NCI-H69 (cell line): ENCODE results near the gene RPS6KC1.

Source experiments
- DNase-seq: peaks from one replicate; lab custom pipeline; 2025; lab: John Stamatoyannopoulos, UW

Gene RPS6KC1

DNA sequence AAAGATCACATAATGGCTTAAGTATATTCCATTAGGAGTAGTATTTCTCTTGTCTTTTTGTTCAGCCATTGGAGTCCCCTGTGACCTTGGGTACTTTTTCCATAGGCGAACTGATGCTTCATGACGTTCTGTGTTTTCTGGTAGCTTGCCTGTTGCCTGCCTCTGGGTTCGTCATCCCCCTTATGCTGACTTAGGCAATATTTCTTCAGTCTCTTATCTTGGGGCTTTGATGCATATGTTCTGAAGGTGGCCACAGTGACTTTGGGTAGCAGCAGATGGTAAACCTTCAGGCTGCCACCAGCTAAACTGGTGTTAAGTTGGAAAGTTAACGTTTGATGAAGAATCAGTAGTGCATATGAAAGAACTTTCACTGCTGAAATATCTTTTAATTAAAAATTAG is 170.2 kb downstream of the RPS6KC1 start:
- DNase-seq: no peak

DNA sequence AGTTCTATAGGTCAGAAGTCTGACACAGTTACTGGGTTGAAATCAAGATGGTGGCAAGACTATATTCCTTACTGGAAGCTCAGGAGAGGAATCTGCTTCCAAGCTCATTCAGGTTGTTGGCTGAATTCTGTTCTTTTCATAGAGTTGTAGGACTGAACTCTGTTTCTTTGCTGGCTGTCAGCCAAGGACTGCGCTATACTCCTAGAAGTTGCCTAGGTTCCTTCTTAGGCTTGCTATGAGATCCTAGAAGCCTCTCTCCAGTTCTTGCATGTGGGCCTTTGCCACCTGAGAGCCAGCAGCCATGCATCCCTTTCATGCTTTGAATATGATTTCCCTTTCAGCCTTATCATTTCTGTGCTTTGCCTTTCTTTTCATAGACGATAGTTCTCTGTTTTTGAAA is 176.4 kb downstream of the RPS6KC1 start:
- no peak for DNase-seq

- peak; percentile 98 for DNase-seq
Measured at GRCh38 chr1:213231795-213232231, 180.8 kb downstream of the RPS6KC1 start.

GRCh38 chr1:213242883-213243282 is 191.8 kb downstream of the RPS6KC1 start:
- DNase-seq: peak; percentile 34

DNA sequence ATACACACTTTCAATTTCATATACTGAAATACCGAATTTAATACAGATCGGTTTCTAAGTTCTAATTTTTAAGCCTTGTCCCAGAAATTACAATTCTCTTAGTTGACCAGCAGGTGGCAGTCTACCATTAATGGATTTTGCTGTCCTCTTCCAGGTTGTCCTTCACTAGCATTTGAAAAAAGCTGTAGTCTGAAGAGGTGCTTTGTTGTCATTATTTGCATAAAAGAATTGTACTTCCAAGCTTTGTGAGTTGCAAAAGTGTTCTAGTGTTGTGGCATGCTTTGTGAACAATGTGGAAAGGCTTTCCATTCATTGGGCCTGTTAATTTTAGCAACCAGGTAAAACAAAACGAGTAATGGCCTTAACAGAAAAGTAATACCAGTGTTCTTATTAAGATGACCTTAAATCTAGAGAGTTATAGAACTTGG is 193.6 kb downstream of the RPS6KC1 start:
- peak; percentile 78 for DNase-seq

GRCh38 chr1:213245260-213245910 is 194.3 kb downstream of the RPS6KC1 start:
- DNase-seq: peak; percentile 56

DNA sequence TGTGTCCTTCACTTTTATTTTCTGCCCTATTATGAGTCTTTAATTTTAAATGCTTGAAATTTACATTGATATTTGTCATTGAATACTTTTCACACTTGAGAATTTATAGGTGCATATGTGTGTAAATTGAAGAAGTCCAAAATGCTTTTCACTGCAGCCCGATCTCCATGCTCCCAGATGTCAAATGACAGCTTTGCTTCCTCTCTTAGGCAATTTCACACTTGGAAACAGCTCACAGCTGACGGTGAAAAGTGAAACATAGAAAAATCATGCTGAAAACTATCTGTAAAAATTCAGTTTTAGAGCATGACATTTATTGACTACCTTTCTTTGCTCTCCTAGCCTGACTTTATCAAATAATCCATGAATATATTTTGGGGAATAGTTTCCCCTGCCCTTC is 196.0 kb downstream of the RPS6KC1 start:
- no peak for DNase-seq

DNA sequence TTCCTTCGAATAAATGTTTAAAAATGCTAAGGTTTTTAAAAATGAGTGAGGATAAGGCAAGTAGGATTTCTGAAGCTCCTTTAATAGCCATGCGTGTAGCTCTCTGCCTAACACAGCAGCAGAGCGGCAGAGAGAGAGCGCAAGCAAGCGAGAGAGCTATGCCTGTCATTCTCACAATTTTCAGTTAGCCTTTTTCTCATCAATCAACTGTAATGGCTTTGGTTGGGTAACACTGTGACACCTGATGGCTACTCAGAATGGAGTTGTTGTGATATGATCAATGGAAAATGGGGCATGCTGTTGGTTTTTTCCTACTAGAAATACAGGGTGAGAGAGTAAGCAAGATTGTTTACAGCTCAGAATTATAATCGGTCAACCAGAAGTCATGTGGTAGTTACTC is 198.4 kb downstream of the RPS6KC1 start:
- no peak for DNase-seq

- DNase-seq: peak; percentile 38
Measured at GRCh38 chr1:213250041-213250440, 199.0 kb downstream of the RPS6KC1 start.

- DNase-seq: no peak
Measured at GRCh38 chr1:213250446-213250845, 199.4 kb downstream of the RPS6KC1 start.

- DNase-seq: peak; percentile 71
Measured at GRCh38 chr1:213251972-213252371, 200.9 kb downstream of the RPS6KC1 start.

GRCh38 chr1:213256438-213257087 is 205.5 kb downstream of the RPS6KC1 start:
- no peak for DNase-seq

DNA sequence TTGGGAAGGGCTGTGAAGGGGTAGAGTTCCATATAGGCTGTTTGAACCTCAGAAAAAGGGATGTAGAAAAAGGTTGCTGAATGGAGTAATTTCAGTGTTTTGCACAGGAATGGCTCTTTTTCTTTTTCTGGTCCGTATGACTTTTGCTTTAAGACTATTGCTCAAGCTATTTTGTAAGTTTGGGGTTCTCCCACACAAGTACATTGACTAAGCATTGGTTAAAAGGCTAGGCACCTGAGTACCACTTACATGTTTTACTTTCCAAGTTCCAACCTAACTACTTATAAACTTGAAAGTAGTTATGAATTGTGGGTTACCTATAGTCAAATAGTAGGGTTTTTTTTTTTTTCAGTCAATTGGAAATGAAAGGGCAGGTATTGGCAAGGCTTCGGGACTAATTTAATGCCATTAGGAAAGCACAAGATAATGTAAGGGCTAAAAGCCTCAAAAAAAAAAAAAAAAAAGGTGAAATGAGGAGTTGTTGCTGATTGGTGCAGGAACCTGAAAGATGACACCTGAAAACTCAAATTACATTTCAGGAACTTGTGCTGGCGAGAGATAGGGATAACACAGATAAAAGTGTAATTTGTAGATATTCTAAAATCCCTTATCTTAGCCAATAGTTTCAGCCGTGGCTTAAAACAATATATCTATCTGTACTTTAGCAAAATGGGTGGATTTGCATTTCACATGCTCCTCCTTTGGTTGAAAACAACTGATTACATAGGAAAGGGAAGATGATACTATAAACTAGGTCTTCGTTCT is 209.5 kb downstream of the RPS6KC1 start:
- DNase-seq: no peak

DNA sequence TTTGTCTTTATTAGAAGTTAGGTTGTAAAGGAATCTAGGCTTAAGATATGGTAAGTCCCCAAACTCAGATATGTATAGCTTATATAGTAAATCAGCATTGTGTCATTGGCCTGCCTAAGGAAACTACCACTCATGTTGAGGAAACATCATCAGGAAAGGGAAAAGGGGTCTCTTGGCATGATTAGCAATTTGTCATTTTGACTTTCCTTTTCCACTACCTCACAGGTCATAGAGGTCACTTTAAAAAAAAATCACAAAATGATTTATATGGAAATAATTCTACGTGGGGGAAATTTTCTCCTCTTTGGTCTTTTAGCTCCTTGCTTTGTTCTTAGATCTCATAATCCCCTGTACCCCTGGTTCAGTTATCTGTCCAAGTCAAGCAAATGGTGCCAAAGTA is 213.5 kb downstream of the RPS6KC1 start:
- DNase-seq: no peak

DNA sequence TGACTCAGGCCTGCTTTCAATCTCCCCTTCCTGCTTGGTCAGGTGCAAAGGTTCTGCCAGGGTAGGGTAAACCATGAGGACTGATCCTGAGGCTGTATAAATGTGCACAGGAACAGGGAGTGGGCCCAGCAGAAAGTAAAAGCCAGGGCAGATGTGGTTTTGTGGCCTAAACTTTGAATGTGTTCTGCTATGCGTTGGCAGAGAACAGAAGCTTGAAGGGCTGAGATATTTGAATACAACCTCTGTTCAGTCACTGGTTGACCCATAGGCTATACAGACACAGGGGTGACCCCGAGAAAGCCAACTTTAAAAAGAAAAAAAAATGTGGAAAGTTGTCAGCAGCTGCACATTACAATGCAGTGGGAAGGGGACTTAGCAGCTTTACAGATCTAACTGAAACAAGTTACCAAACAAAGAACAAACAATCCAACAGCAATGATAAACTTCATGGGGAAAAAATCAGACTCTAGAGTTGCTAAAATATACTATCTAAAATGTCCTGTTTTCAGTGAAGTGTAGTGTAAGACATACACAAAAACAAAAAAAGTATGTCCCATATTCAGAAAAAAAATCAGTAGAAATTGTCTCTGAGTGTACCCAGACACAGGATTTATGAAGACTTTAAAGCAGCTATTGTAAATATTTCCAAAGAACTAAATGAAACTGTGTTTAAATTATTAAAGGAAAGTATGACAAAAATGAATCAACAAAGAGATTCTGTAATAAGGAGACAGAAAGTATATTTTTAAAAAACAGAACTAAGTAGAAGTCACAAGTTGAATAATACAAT is 216.1 kb downstream of the RPS6KC1 start:
- no peak for DNase-seq

GRCh38 chr1:213268221-213268620 is 217.2 kb downstream of the RPS6KC1 start:
- no peak for DNase-seq

GRCh38 chr1:213269829-213270228 is 218.8 kb downstream of the RPS6KC1 start:
- DNase-seq: no peak

DNA sequence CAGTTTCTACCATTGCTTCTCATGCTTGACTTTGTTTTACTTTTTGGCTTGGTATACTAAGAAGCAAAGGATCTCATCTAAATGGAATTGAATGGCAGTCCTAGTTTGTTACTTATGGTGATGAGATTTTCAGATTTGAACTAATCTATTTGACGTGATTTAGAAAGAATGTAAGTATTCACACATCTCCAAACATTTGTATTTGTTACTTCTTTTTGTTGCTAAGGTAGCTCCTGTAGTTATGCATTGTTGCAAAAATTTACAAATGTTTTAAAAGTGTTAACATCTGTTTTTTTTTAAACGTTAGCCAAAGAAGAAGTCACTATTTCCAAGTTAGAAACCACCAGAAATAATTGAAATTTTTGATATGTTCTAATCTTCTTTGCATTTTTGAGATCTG is 222.5 kb downstream of the RPS6KC1 start:
- DNase-seq: no peak

- peak; percentile 59 for DNase-seq
Measured at GRCh38 chr1:213274140-213274539, 223.1 kb downstream of the RPS6KC1 start.

DNA sequence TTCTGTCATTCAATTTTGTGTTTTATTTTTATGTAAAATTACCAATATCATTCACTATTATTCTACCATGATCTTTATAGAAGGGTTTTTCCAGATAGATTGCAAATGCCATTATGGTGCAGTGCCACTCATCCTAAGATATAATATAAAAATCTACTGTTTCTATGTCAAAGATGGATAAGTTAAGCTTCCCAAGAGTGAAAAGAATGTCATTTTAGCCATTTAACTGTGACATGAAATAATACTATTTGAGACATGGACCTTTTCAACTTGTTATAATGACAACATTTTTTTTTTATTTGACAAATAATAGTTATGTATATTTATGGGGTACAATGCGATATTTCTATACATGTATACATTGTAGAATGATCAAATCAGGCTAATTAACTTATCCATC is 224.3 kb downstream of the RPS6KC1 start:
- no peak for DNase-seq

- peak; percentile 36 for DNase-seq
Measured at GRCh38 chr1:213276236-213276635, 225.2 kb downstream of the RPS6KC1 start.

DNA sequence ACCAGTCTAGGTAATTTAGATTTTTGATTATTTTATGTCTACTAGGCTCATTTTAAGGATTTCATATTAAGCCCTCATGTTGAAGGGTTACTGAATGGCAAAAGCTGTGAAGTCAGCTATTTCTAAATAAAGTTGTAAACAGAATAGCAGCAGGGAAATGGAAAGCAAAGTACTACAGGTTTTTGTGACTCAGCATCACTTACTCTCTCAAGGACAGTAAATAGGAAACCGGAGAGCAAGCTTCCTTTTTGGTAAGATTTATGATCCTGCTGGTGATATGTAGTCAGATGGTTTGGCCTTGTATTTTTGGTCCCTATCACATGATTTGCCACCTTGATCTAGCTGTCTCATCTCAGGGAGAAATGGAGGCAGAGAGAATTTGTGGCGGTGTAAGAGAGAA is 226.0 kb downstream of the RPS6KC1 start:
- DNase-seq: peak; percentile 9
